H9 (cell line): ENCODE measurements around the gene FXYD1. TPM values are rescaled to one million over a fixed set of nuclear protein-coding genes. Genes with fewer than 3 reads are reported as not detected.
A peak's percentile ranks its signal among the peaks of the same experiment; 100 is the strongest.
"Not testable (repeated sequence)": the region's sequence is repeated elsewhere in the genome, so short reads cannot be mapped to it uniquely, and the experiment has no call there.

Source experiments
- DNase-seq: peaks from one replicate; pipeline ENCODE4 v3.0.0-alpha.2; 2017
- H2AFZ ChIP-seq: one replicate; pipeline ENCODE4 v1.6.1; 2013; ENCODE audit warnings: mild to moderate bottlenecking, low read length, control low read depth, moderate library complexity
- H2AK5ac ChIP-seq: 2 replicates; pipeline ENCODE4 v1.6.1; 2013; ENCODE audit warnings: low read length, control low read depth, mixed read lengths; ENCODE audit not compliant: insufficient read length
- H2BK120ac ChIP-seq: one replicate; pipeline ENCODE4 v1.6.1; 2013; ENCODE audit warnings: low read depth, mild to moderate bottlenecking, low read length, control low read depth, inconsistent platforms; ENCODE audit not compliant: poor library complexity, severe bottlenecking
- H2BK12ac ChIP-seq: 2 replicates; pipeline ENCODE4 v1.6.1; 2013; ENCODE audit warnings: low read length, control low read depth, mixed read lengths, low read depth; ENCODE audit not compliant: insufficient read length
- H2BK15ac ChIP-seq: 2 replicates; pipeline ENCODE4 v1.6.1; 2013; ENCODE audit warnings: low read depth, low read length, control low read depth
- H2BK20ac ChIP-seq: one replicate; pipeline ENCODE4 v1.6.1; 2013; ENCODE audit warnings: low read depth, mild to moderate bottlenecking, low read length, control low read depth, inconsistent platforms; ENCODE audit not compliant: poor library complexity, severe bottlenecking
- H2BK5ac ChIP-seq: 2 replicates; pipeline ENCODE4 v1.6.1; 2013; ENCODE audit warnings: low read length, control low read depth, mixed read lengths; ENCODE audit not compliant: insufficient read length
- H3K14ac ChIP-seq: 2 replicates; pipeline ENCODE4 v1.6.1; 2013; ENCODE audit warnings: low read length, control low read depth; ENCODE audit not compliant: insufficient read depth
- H3K18ac ChIP-seq: 2 replicates; pipeline ENCODE4 v1.6.1; 2013; ENCODE audit warnings: low read depth, mild to moderate bottlenecking, mixed read lengths, low read length, control low read depth; ENCODE audit not compliant: insufficient read length
- H3K23ac ChIP-seq: 2 replicates; pipeline ENCODE4 v1.6.1; 2013; ENCODE audit warnings: low read length, control low read depth, mixed read lengths, low read depth; ENCODE audit not compliant: insufficient read length
- H3K23me2 ChIP-seq: 2 replicates; pipeline ENCODE4 v1.6.1; 2013; ENCODE audit warnings: low read depth, mild to moderate bottlenecking, mixed read lengths, low read length, control low read depth; ENCODE audit not compliant: insufficient read length, poor library complexity, severe bottlenecking
- H3K27ac ChIP-seq: 2 replicates; pipeline ENCODE4 v1.5.1; 2013; ENCODE audit warnings: low read length, control low read depth, mixed read lengths, low read depth; ENCODE audit not compliant: insufficient read length
- H3K27me3 ChIP-seq: 2 replicates; pipeline ENCODE4 v1.6.1; 2013; ENCODE audit warnings: low read length, control low read depth, inconsistent platforms; ENCODE audit not compliant: insufficient read depth
- H3K4ac ChIP-seq: 2 replicates; pipeline ENCODE4 v1.6.1; 2013; ENCODE audit warnings: low read depth, mild to moderate bottlenecking, control low read depth, inconsistent platforms, low read length, moderate library complexity
- H3K4me1 ChIP-seq: 2 replicates; pipeline ENCODE4 v1.6.1; 2013; ENCODE audit warnings: low read length, control low read depth, inconsistent platforms; ENCODE audit not compliant: insufficient read depth
- H3K4me2 ChIP-seq: 2 replicates; pipeline ENCODE4 v1.6.1; 2013; ENCODE audit warnings: low read length, control low read depth, mixed read lengths; ENCODE audit not compliant: insufficient read length, insufficient read depth
- H3K56ac ChIP-seq: 2 replicates; pipeline ENCODE4 v1.6.1; 2013; ENCODE audit warnings: low read depth, mild to moderate bottlenecking, mixed read lengths, low read length, control low read depth; ENCODE audit not compliant: insufficient read length
- H3K79me1 ChIP-seq: 2 replicates; pipeline ENCODE4 v1.6.1; 2013; ENCODE audit warnings: low read depth, mild to moderate bottlenecking, moderate library complexity, low read length, control low read depth, inconsistent platforms; ENCODE audit not compliant: insufficient read depth, poor library complexity, severe bottlenecking
- H3K79me2 ChIP-seq: 2 replicates; pipeline ENCODE4 v1.6.1; 2013; ENCODE audit warnings: low read length, control low read depth, inconsistent platforms; ENCODE audit not compliant: insufficient read depth
- H3K9ac ChIP-seq: 2 replicates; pipeline ENCODE4 v1.6.1; 2013; ENCODE audit warnings: low read length, control low read depth, mixed read lengths; ENCODE audit not compliant: insufficient read length; ENCODE audit errors: extremely low read depth
- H3K9me3 ChIP-seq: one replicate; pipeline ENCODE4 v1.6.1; 2013; ENCODE audit warnings: low read depth, low read length, inconsistent platforms; ENCODE audit not compliant: control insufficient read depth
- H3T11ph ChIP-seq: one replicate; pipeline ENCODE4 v1.6.1; 2013; ENCODE audit warnings: mild to moderate bottlenecking, low read length, control low read depth, inconsistent platforms
- H4K20me1 ChIP-seq: one replicate; pipeline ENCODE4 v1.6.1; 2013; ENCODE audit not compliant: control insufficient read depth, insufficient read length, insufficient read depth
- H4K5ac ChIP-seq: 2 replicates; pipeline ENCODE4 v1.6.1; 2013; ENCODE audit warnings: low read depth, mild to moderate bottlenecking, mixed read lengths, low read length, control low read depth; ENCODE audit not compliant: insufficient read length
- H4K8ac ChIP-seq: replicated peaks from 2 replicates; pipeline ENCODE4 v1.6.1; 2013; ENCODE audit warnings: low read length, control low read depth, mixed read lengths, low read depth; ENCODE audit not compliant: insufficient read length
- H4K91ac ChIP-seq: 2 replicates; pipeline ENCODE4 v1.6.1; 2013; ENCODE audit warnings: low read depth, mild to moderate bottlenecking, moderate library complexity, mixed read lengths, low read length, control low read depth; ENCODE audit not compliant: insufficient read length
- H3K27ac Mint-ChIP-seq, 3 experiments: 2 replicates in 2 of 3; 3 replicates in 1 of 3; pipeline ENCODE4 v1.8.0; 2020 to 2021; ENCODE audit warnings: mixed read lengths in 3 of 3, mild to moderate bottlenecking in 1 of 3, moderate library complexity in 1 of 3
- H3K27me3 Mint-ChIP-seq: 2 replicates; pipeline ENCODE4 v1.8.0; 2021; ENCODE audit warnings: low read depth, mild to moderate bottlenecking, moderate library complexity, mixed read lengths
- H3K36me3 Mint-ChIP-seq, 3 experiments: 2 replicates in 2 of 3; 3 replicates in 1 of 3; pipeline ENCODE4 v1.8.0; 2020 to 2021; ENCODE audit warnings: low read depth in 3 of 3, mixed read lengths in 3 of 3; ENCODE audit not compliant: insufficient read depth in 1 of 3
- H3K4me1 Mint-ChIP-seq, 2 experiments: 2 replicates each; pipeline ENCODE4 v1.8.0; 2020; ENCODE audit warnings: mixed read lengths in 2 of 2
- H3K4me3 Mint-ChIP-seq, 2 experiments: 2 replicates in 1 of 2; 3 replicates in 1 of 2; pipeline ENCODE4 v1.8.0; 2020 to 2021; ENCODE audit warnings: mild to moderate bottlenecking in 2 of 2, mixed read lengths in 2 of 2, moderate library complexity in 1 of 2
- H3K9me3 Mint-ChIP-seq, 2 experiments: 2 replicates in 1 of 2; 3 replicates in 1 of 2; pipeline ENCODE4 v1.8.0; 2020; ENCODE audit warnings: mild to moderate bottlenecking in 2 of 2, mixed read lengths in 2 of 2, moderate library complexity in 1 of 2
- WGBS: extraction: QIAGEN DNeasy Blood & Tissue Kit; methylation state at CpG from one replicate; pipeline ENCODE4 v1.1.7; 2013; ENCODE audit warnings: missing lambda C conversion rate, low lambda C conversion rate, mixed read lengths; ENCODE audit not compliant: insufficient read length; ENCODE audit errors: extremely low coverage; 5-methylcytosine and 5-hydroxymethylcytosine counted together
- total RNA-seq: library from RNA; stranded (reverse); gene quantifications from 2 replicates; pipeline ENCODE4 v1.2.1, GENCODE V29; 2021
- TF ChIP-seq, protein P1 (sequence below): fragments of 200-600 bp; sonication (generic); conservative IDR thresholded peaks from 3 replicates; pipeline ENCODE4 v1.8.0; 2021; ENCODE audit warnings: antibody characterized with exemption, mild to moderate bottlenecking

FXYD1 gene
- total RNA-seq, 1 experiment from 2014 or later = 7.7 TPM

DNA sequence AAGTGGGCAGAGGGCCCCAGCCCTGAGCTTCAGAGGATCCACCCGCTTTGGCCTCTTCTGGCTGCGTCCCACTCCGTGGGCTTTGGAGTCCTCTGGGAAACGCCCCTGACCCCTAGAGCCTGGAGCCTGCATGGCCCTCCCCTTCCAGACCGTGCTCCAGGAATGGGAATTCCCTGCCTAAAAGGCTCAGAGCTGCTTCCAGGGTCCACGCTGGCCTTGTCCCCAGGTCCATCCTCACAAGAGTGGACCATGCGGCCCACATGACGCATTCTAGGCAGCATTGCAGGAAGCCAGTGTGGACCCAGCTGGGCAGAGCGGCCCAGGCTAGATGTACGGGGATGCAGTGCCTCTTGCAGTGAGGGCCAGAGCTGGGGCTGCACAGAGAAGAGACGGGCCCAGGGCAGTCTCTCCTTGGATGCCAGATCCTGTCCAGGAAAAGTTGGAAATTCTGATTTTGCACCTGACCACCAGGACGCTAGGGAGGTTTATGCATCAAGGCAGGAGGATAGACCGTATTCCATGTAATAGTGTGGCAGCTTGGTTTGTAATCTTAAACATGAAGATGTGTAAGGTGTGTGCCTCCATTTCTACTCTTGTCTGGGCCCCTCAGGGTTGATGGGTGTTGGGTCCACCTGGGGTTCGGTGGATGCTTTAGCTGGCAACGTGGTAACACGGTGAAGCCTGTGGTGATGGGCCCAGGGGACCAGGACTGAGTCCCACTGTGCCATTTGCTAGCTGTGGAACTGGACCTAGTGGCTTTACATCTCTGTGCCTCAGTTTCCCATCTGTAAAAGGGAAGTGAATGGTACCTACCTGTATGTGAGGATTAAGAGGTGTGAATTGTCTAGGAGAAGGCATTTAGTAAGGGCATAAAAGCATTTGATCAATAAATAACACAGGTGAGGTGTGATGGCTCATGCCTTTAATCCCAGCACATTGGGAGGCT lies 37.8 kb upstream of the FXYD1 start:
- Histone ChIP-seq H3T11ph (no peak overlapping the region), H2BK12ac (no peak overlapping the region), H3K4ac (no peak overlapping the region), H3K14ac (no peak overlapping the region; the same call in 1 of the 2 replicates), H3K18ac (no peak overlapping the region), H2AK5ac (no peak overlapping the region), H3K4me2 (no peak overlapping the region), H3K4me1 (no peaks in the 10 kb centered on the region), H2BK20ac (no peak overlapping the region), H3K9ac (no peak overlapping the region), H4K91ac (no peak overlapping the region), H3K27ac (no peak overlapping the region), H2BK15ac (no peak overlapping the region), H3K23ac (no peak overlapping the region), H2BK120ac (no peak overlapping the region), H3K23me2 (no peaks in the 10 kb centered on the region), H3K79me2 (no peaks in the 10 kb centered on the region), H4K8ac (peak overlapping the region; percentile 19), H3K79me1 (no peaks in the 10 kb centered on the region), H3K9me3 (no peaks in the 10 kb centered on the region), H4K5ac (no peak overlapping the region), H2AFZ (no peak overlapping the region), H3K27me3 (no peaks in the 10 kb centered on the region), H4K20me1 (peaks cover 4% of the 10 kb centered on the region), H2BK5ac (no peak overlapping the region), H3K56ac (no peak overlapping the region)
- Mint-ChIP-seq H3K27me3 (peaks cover 3% of the 10 kb centered on the region; the same call in 1 of the 2 replicates), H3K4me3 (no peak overlapping the region), H3K9me3 (no peaks in the 10 kb centered on the region), H3K4me1 (peaks cover 9 to 11% of the 10 kb centered on the region in 2 experiments), H3K27ac (no peak overlapping the region; a peak in 1 of 7 replicates), H3K36me3 (no peaks in the 10 kb centered on the region)
- no peak for DNase-seq
- no CpG with 5 or more reads among the region's 16 CpGs for WGBS
- TF ChIP-seq, protein P1, sequence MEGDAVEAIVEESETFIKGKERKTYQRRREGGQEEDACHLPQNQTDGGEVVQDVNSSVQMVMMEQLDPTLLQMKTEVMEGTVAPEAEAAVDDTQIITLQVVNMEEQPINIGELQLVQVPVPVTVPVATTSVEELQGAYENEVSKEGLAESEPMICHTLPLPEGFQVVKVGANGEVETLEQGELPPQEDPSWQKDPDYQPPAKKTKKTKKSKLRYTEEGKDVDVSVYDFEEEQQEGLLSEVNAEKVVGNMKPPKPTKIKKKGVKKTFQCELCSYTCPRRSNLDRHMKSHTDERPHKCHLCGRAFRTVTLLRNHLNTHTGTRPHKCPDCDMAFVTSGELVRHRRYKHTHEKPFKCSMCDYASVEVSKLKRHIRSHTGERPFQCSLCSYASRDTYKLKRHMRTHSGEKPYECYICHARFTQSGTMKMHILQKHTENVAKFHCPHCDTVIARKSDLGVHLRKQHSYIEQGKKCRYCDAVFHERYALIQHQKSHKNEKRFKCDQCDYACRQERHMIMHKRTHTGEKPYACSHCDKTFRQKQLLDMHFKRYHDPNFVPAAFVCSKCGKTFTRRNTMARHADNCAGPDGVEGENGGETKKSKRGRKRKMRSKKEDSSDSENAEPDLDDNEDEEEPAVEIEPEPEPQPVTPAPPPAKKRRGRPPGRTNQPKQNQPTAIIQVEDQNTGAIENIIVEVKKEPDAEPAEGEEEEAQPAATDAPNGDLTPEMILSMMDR = no peak

DNA sequence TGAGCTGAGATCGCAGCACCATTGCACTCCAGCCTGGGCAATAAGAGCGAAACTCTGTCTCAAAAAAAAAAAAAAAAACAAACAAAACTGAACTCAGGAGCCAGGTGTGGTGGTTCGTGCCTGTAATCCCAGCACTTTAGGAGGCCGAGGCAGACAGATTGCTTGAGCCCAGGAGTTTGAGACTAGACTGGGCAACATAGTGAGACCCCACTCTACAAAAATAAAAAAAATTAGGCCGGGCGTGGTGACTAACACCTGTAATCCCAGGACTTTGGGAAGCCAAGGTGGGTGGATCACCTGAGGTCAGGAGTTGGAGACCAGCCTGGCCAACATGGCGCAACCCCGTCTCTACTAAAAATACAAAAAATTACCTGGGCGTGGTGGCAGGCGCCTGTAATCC lies 36.7 kb upstream of the FXYD1 start:
- H3K14ac ChIP-seq, H3K27ac Mint-ChIP-seq, H3K9ac ChIP-seq, H3K4me1 ChIP-seq, H3K27me3 Mint-ChIP-seq, H4K91ac ChIP-seq, H4K5ac ChIP-seq, H2BK5ac ChIP-seq, H3K79me2 ChIP-seq, H3K27ac ChIP-seq, H3K23me2 ChIP-seq, H3K56ac ChIP-seq, H3K79me1 ChIP-seq, H2BK120ac ChIP-seq, H2BK12ac ChIP-seq, H2BK15ac ChIP-seq, H2AFZ ChIP-seq, H3K18ac ChIP-seq, H3K9me3 ChIP-seq, H3K4me1 Mint-ChIP-seq, H2BK20ac ChIP-seq, DNase-seq, H2AK5ac ChIP-seq, H4K8ac ChIP-seq, H3K23ac ChIP-seq, H3K9me3 Mint-ChIP-seq, H3K36me3 Mint-ChIP-seq, H3K4me3 Mint-ChIP-seq, H3K4me2 ChIP-seq, H3K27me3 ChIP-seq, H3T11ph ChIP-seq, H4K20me1 ChIP-seq, H3K4ac ChIP-seq: not testable (repeated sequence)
- no CpG with 5 or more reads among the region's 10 CpGs for WGBS
